ENCODE results near the gene HOXD1.

DNA sequence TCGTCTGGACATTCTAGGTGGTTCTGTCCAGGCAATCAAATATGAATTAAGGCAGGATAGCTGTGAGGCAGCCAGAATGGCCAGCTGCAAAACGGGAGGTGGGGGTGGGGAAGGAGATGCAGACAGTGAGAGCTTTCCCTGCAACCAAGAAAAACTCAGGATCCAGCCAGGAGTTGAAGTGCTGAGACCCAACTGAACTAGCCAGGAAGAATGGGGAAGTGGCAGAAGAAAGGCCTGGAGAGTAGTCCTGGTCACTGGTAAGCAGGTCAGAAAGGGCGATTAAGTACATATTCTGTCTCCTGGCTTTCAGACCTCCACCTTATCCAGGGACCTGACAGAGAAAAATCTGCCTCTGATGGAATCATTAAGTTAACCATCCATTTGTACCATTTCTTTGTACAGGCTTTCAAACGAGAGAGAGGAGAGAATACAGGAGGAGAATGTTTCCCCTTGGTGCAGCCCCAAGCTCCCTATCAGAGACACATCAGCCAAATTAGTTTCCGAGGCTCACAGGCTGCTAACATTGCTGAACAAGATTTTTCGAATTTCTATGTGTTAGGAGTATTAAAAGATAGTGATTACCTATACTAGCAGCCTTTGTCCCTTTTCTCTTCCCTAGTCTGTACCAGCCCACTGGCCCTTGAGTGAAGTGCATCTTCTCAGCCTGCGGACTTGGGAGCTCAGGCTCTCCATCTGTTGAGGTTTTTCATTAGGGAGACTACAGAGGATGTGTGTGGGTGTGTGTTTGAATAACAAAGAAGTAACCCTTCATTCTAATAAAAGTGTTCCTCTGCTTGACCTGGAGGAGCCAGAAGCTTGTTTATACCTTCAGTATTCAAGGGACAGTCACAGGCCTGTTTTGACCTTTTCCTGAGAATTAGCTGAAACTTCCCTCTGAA lies 12.5 kb upstream of the HOXD1 start:
- TF ChIP-seq, protein P1, sequence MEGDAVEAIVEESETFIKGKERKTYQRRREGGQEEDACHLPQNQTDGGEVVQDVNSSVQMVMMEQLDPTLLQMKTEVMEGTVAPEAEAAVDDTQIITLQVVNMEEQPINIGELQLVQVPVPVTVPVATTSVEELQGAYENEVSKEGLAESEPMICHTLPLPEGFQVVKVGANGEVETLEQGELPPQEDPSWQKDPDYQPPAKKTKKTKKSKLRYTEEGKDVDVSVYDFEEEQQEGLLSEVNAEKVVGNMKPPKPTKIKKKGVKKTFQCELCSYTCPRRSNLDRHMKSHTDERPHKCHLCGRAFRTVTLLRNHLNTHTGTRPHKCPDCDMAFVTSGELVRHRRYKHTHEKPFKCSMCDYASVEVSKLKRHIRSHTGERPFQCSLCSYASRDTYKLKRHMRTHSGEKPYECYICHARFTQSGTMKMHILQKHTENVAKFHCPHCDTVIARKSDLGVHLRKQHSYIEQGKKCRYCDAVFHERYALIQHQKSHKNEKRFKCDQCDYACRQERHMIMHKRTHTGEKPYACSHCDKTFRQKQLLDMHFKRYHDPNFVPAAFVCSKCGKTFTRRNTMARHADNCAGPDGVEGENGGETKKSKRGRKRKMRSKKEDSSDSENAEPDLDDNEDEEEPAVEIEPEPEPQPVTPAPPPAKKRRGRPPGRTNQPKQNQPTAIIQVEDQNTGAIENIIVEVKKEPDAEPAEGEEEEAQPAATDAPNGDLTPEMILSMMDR (IDR thresholded peaks at IDR 0.05), result no peak
- no peak for TF ChIP-seq POLR2A (IDR thresholded peaks at IDR 0.05)

Measured in thyroid gland (tissue), 4 donors.